GM12878 (cell line): ENCODE measurements around the gene ATG14. TPM values are rescaled to one million over a fixed set of nuclear protein-coding genes. Genes with fewer than 3 reads are reported as not detected.

Experiments
- BCL11A ChIP-seq: IDR thresholded peaks from 2 replicates; pipeline ENCODE4 v1.6.1; 2011; ENCODE audit warnings: low read depth, low read length
- CBX5 ChIP-seq: sonication (generic); IDR thresholded peaks from 2 replicates; pipeline ENCODE4 v1.6.1; 2016; ENCODE audit warnings: low read depth, moderate library complexity, mild to moderate bottlenecking, inconsistent platforms
- EGR1 ChIP-seq, 2 experiments: IDR thresholded peaks; 1 replicate in 1 of 2; 2 replicates in 1 of 2; pipeline ENCODE4 v1.6.1; 2011 to 2012; ENCODE audit warnings: low read depth in 2 of 2, low read length in 2 of 2, borderline replicate concordance in 1 of 2, mild to moderate bottlenecking in 1 of 2, moderate library complexity in 1 of 2
- FOXM1 ChIP-seq: IDR thresholded peaks from 2 replicates; pipeline ENCODE4 v1.6.1; 2012; ENCODE audit warnings: low read depth, mild to moderate bottlenecking, inconsistent platforms, low read length, moderate library complexity
- GABPA ChIP-seq: IDR thresholded peaks from 2 replicates; pipeline ENCODE4 v1.6.1; 2014; ENCODE audit warnings: antibody characterized with exemption, low read depth, mild to moderate bottlenecking, inconsistent platforms
- IRF4 ChIP-seq: IDR thresholded peaks from 2 replicates; pipeline ENCODE4 v1.6.1; 2011; ENCODE audit warnings: low read depth, low read length
- JUND ChIP-seq: IDR thresholded peaks from 2 replicates; pipeline ENCODE4 v1.6.1; 2012; ENCODE audit warnings: low read depth, mild to moderate bottlenecking, low read length, improper control_type of control experiment, moderate library complexity
- MEF2A ChIP-seq: IDR thresholded peaks from 2 replicates; pipeline ENCODE4 v1.6.1; 2011; ENCODE audit warnings: low read depth, mild to moderate bottlenecking, low read length, moderate library complexity; ENCODE audit not compliant: insufficient read depth
- MTA3 ChIP-seq: IDR thresholded peaks from 2 replicates; pipeline ENCODE4 v1.6.1; 2012; ENCODE audit warnings: low read length, inconsistent platforms, borderline replicate concordance
- NBN ChIP-seq: fragments of 450-650 bp; IDR thresholded peaks from 2 replicates; pipeline ENCODE4 v1.6.1; 2016
- NFYB ChIP-seq: IDR thresholded peaks from 2 replicates; pipeline ENCODE4 v1.6.1; 2011; ENCODE audit warnings: low read depth, mild to moderate bottlenecking, low read length, improper control_type of control experiment, moderate library complexity; ENCODE audit not compliant: insufficient read depth
- POLR2AphosphoS2 ChIP-seq: IDR thresholded peaks from 2 replicates; pipeline ENCODE4 v1.6.1; 2011; ENCODE audit warnings: low read depth, mild to moderate bottlenecking, low read length, improper control_type of control experiment, moderate library complexity
- SIN3A ChIP-seq: IDR thresholded peaks from 2 replicates; pipeline ENCODE4 v1.6.1; 2012; ENCODE audit warnings: low read depth, low read length, improper control_type of control experiment
- SREBF2 ChIP-seq: IDR thresholded peaks from 2 replicates; pipeline ENCODE4 v1.6.1; 2012; ENCODE audit warnings: mild to moderate bottlenecking, low read length
- TAF1 ChIP-seq: IDR thresholded peaks from 2 replicates; pipeline ENCODE4 v1.6.1; 2011; ENCODE audit warnings: mild to moderate bottlenecking, low read depth, low read length, borderline replicate concordance
- ZNF384 ChIP-seq: IDR thresholded peaks from 2 replicates; pipeline ENCODE4 v1.6.1; 2012; ENCODE audit warnings: low read depth, mild to moderate bottlenecking, low read length, improper control_type of control experiment, borderline replicate concordance
- polyA plus RNA-seq, 11 experiments: library from polyadenylated mRNA; depleted of rRNA in 4 of 11; unstranded in 6 of 11; stranded (reverse) in 5 of 11; fragments of >200 nt; fragmentation: Nextera tagmentation in 4 of 11; fragmentation: Illumina TruSeq in 1 of 11; extraction: Ambion mirVana in 4 of 11; extraction: Trizol in 1 of 11; gene quantifications; 1 replicate in 1 of 11; 2 replicates in 10 of 11; pipeline versions ENCODE4 v1.2.1 to v1.2.3, GENCODE V29; 2011 to 2016; ENCODE audit warnings: inconsistent platforms in 2 of 11, missing spikeins in 2 of 11, low read depth in 1 of 11
- total RNA-seq, 4 experiments: library from RNA; depleted of rRNA in 3 of 4; stranded (reverse); fragments of >200 nt in 3 of 4; fragmentation: Illumina TruSeq in 1 of 4; extraction: Trizol in 1 of 4; gene quantifications; 2 replicates each; pipeline versions ENCODE4 v1.2.1 to v1.2.3, GENCODE V29; 2013 to 2021
- TF ChIP-seq, protein P1 (sequence below): IDR thresholded peaks from 2 replicates; pipeline ENCODE4 v1.6.1; 2012; ENCODE audit warnings: low read depth, low read length, improper control_type of control experiment
- TF ChIP-seq, protein P2 (sequence below): fragments of 450-650 bp; formaldehyde crosslinking; IDR thresholded peaks from 2 replicates; pipeline ENCODE4 v1.4.0; 2020; ENCODE audit warnings: mild to moderate bottlenecking, moderate library complexity
- TF ChIP-seq, protein P3 (sequence below): fragments of 450-650 bp; IDR thresholded peaks from 2 replicates; pipeline ENCODE4 v1.6.1; 2017; ENCODE audit warnings: mild to moderate bottlenecking, moderate library complexity

ATG14 gene
- total and polyA plus RNA-seq, 10 of the 15 experiments (the other 5 are each of a cell fraction or from before 2014, with no cell fraction given): 1.1 to 6.4 (median 5.0) TPM

GRCh38 chr14:55411426-55412389 lies at the start of gene ATG14 (continued):
- TF ChIP-seq, protein P1, sequence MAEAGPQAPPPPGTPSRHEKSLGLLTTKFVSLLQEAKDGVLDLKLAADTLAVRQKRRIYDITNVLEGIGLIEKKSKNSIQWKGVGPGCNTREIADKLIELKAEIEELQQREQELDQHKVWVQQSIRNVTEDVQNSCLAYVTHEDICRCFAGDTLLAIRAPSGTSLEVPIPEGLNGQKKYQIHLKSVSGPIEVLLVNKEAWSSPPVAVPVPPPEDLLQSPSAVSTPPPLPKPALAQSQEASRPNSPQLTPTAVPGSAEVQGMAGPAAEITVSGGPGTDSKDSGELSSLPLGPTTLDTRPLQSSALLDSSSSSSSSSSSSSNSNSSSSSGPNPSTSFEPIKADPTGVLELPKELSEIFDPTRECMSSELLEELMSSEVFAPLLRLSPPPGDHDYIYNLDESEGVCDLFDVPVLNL: no peak
- TF ChIP-seq IRF4 (no peak), CBX5 (0 out of 2 replicates have a peak, but pooled peaks have one; percentile 27), ZNF384 (no peak), EGR1 (IDR thresholded peaks at IDR 0.05; ENCODE audit: borderline replicate concordance in 1 of 2, low read depth in 2 of 2, low read length in 2 of 2) (no peak), POLR2AphosphoS2 (no peak), GABPA (no peak), FOXM1 (no peak), JUND (no peak), TAF1 (peak; percentile 47; the same call in 1 of the 2 replicates), NFYB (no peak), MEF2A (no peak), SREBF2 (no peak), NBN (0 out of 2 replicates have a peak, but pooled peaks have one; percentile 62), SIN3A (peak; percentile 85; the same call in 1 of the 2 replicates), MTA3 (no peak), BCL11A (no peak)
- TF ChIP-seq, protein P2, sequence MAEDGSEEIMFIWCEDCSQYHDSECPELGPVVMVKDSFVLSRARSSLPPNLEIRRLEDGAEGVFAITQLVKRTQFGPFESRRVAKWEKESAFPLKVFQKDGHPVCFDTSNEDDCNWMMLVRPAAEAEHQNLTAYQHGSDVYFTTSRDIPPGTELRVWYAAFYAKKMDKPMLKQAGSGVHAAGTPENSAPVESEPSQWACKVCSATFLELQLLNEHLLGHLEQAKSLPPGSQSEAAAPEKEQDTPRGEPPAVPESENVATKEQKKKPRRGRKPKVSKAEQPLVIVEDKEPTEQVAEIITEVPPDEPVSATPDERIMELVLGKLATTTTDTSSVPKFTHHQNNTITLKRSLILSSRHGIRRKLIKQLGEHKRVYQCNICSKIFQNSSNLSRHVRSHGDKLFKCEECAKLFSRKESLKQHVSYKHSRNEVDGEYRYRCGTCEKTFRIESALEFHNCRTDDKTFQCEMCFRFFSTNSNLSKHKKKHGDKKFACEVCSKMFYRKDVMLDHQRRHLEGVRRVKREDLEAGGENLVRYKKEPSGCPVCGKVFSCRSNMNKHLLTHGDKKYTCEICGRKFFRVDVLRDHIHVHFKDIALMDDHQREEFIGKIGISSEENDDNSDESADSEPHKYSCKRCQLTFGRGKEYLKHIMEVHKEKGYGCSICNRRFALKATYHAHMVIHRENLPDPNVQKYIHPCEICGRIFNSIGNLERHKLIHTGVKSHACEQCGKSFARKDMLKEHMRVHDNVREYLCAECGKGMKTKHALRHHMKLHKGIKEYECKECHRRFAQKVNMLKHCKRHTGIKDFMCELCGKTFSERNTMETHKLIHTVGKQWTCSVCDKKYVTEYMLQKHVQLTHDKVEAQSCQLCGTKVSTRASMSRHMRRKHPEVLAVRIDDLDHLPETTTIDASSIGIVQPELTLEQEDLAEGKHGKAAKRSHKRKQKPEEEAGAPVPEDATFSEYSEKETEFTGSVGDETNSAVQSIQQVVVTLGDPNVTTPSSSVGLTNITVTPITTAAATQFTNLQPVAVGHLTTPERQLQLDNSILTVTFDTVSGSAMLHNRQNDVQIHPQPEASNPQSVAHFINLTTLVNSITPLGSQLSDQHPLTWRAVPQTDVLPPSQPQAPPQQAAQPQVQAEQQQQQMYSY: no peak
- TF ChIP-seq, protein P3, sequence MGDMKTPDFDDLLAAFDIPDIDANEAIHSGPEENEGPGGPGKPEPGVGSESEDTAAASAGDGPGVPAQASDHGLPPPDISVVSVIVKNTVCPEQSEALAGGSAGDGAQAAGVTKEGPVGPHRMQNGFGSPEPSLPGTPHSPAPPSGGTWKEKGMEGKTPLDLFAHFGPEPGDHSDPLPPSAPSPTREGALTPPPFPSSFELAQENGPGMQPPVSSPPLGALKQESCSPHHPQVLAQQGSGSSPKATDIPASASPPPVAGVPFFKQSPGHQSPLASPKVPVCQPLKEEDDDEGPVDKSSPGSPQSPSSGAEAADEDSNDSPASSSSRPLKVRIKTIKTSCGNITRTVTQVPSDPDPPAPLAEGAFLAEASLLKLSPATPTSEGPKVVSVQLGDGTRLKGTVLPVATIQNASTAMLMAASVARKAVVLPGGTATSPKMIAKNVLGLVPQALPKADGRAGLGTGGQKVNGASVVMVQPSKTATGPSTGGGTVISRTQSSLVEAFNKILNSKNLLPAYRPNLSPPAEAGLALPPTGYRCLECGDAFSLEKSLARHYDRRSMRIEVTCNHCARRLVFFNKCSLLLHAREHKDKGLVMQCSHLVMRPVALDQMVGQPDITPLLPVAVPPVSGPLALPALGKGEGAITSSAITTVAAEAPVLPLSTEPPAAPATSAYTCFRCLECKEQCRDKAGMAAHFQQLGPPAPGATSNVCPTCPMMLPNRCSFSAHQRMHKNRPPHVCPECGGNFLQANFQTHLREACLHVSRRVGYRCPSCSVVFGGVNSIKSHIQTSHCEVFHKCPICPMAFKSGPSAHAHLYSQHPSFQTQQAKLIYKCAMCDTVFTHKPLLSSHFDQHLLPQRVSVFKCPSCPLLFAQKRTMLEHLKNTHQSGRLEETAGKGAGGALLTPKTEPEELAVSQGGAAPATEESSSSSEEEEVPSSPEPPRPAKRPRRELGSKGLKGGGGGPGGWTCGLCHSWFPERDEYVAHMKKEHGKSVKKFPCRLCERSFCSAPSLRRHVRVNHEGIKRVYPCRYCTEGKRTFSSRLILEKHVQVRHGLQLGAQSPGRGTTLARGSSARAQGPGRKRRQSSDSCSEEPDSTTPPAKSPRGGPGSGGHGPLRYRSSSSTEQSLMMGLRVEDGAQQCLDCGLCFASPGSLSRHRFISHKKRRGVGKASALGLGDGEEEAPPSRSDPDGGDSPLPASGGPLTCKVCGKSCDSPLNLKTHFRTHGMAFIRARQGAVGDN: peak; percentile 84
